CD14-positive monocyte (primary cell): Measurements from ENCODE around the gene OR6B1. TPM values are rescaled to one million over a fixed set of nuclear protein-coding genes. Genes with fewer than 3 reads are reported as not detected.

ENCODE experiments used
- DNase-seq, 3 donors: peaks; one replicate each; pipeline ENCODE4 v3.0.0-alpha.2; 2011 to 2022
- H2AFZ ChIP-seq: 2 replicates; pipeline ENCODE4 v1.6.0; 2012; ENCODE audit warnings: mild to moderate bottlenecking, low read depth, low read length, inconsistent platforms; ENCODE audit not compliant: insufficient read depth, poor library complexity, severe bottlenecking
- H3K27ac ChIP-seq, 2 donors: 1 replicate in 1 of 2; 2 replicates in 1 of 2; pipeline ENCODE4 v1.5.1; 2012 to 2013; ENCODE audit warnings: low read length in 2 of 2, control low read depth in 1 of 2, inconsistent platforms in 1 of 2, low read depth in 1 of 2, mild to moderate bottlenecking in 1 of 2
- H3K27me3 ChIP-seq, 2 donors: one replicate each; pipeline versions ENCODE4 v1.6.0 to v1.6.1; 2011 to 2013; ENCODE audit warnings: low read length in 2 of 2; ENCODE audit not compliant: control insufficient read depth in 2 of 2, insufficient read depth in 2 of 2
- H3K36me3 ChIP-seq, 2 donors: replicated peaks in 1 of 2; 1 replicate in 1 of 2; 2 replicates in 1 of 2; pipeline versions ENCODE4 v1.5.1 to v1.6.1; 2012 to 2013; ENCODE audit warnings: low read length in 2 of 2, control low read depth in 1 of 2, inconsistent platforms in 1 of 2, mild to moderate bottlenecking in 1 of 2; ENCODE audit not compliant: insufficient read depth in 2 of 2, control insufficient read depth in 1 of 2
- H3K4me1 ChIP-seq, 2 donors: 1 replicate in 1 of 2; 2 replicates in 1 of 2; pipeline versions ENCODE4 v1.5.1 to v1.6.1; 2012 to 2013; ENCODE audit warnings: low read length in 2 of 2, control low read depth in 1 of 2, inconsistent platforms in 1 of 2, mild to moderate bottlenecking in 1 of 2, moderate library complexity in 1 of 2; ENCODE audit not compliant: insufficient read depth in 2 of 2, control insufficient read depth in 1 of 2
- H3K4me2 ChIP-seq: replicated peaks from 2 replicates; pipeline ENCODE3; 2012; ENCODE audit warnings: low read length, moderate library complexity, mild to moderate bottlenecking; ENCODE audit not compliant: poor library complexity, severe bottlenecking; ENCODE audit errors: extremely low read depth
- H3K4me3 ChIP-seq, 3 experiments: fragments of 200-600 bp in 1 of 3; sonication (generic) in 1 of 3; replicated peaks in 1 of 3; 1 replicate in 2 of 3; 2 replicates in 1 of 3; pipeline ENCODE4 v1.5.1; 2011 to 2013; ENCODE audit warnings: low read length in 3 of 3, mild to moderate bottlenecking in 3 of 3, control low read depth in 2 of 3, low read depth in 2 of 3, inconsistent platforms in 1 of 3, moderate library complexity in 1 of 3
- H3K79me2 ChIP-seq: 2 replicates; pipeline ENCODE4 v1.6.0; 2012; ENCODE audit warnings: mild to moderate bottlenecking, control low read depth, inconsistent platforms, low read length, moderate library complexity; ENCODE audit not compliant: insufficient read depth
- H3K9ac ChIP-seq: 2 replicates; pipeline ENCODE4 v1.6.0; 2017; ENCODE audit warnings: low read length, mild to moderate bottlenecking; ENCODE audit not compliant: insufficient read depth, poor library complexity, severe bottlenecking
- H3K9me3 ChIP-seq, 2 donors: replicated peaks in 1 of 2; 1 replicate in 1 of 2; 2 replicates in 1 of 2; pipeline versions ENCODE4 v1.5.1 to v1.6.1; 2012 to 2013; ENCODE audit warnings: low read length in 2 of 2, control low read depth in 1 of 2; ENCODE audit not compliant: control insufficient read depth in 1 of 2, insufficient read depth in 1 of 2
- H4K20me1 ChIP-seq: 2 replicates; pipeline ENCODE4 v1.6.0; 2012; ENCODE audit warnings: mild to moderate bottlenecking, low read length, control low read depth, moderate library complexity; ENCODE audit not compliant: insufficient read depth
- H3K27ac Mint-ChIP-seq, 7 donors: one replicate each; pipeline ENCODE4 v1.8.0; 2020; ENCODE audit warnings: mild to moderate bottlenecking in 7 of 7, mixed read lengths in 7 of 7, moderate library complexity in 6 of 7, inconsistent platforms in 2 of 7
- H3K27me3 Mint-ChIP-seq, 3 donors: one replicate each; pipeline ENCODE4 v1.8.0; 2021 to 2022; ENCODE audit warnings: low read depth in 3 of 3, mild to moderate bottlenecking in 3 of 3, mixed read lengths in 3 of 3, moderate library complexity in 3 of 3, inconsistent platforms in 1 of 3
- H3K36me3 Mint-ChIP-seq, 2 donors: one replicate each; pipeline ENCODE4 v1.8.0; 2020; ENCODE audit warnings: mixed read lengths in 2 of 2, inconsistent platforms in 1 of 2, mild to moderate bottlenecking in 1 of 2
- H3K4me1 Mint-ChIP-seq: one replicate; pipeline ENCODE4 v1.8.0; 2020; ENCODE audit warnings: mild to moderate bottlenecking, mixed read lengths
- H3K4me3 Mint-ChIP-seq, 2 donors: one replicate each; pipeline ENCODE4 v1.8.0; 2020; ENCODE audit warnings: mild to moderate bottlenecking in 2 of 2, mixed read lengths in 2 of 2, moderate library complexity in 1 of 2
- H3K9me3 Mint-ChIP-seq, 7 donors: one replicate each; pipeline ENCODE4 v1.8.0; 2020 to 2022; ENCODE audit warnings: mixed read lengths in 7 of 7, mild to moderate bottlenecking in 6 of 7, moderate library complexity in 6 of 7, inconsistent platforms in 2 of 7
- CTCF ChIP-seq: fragments of 200-600 bp; IDR thresholded peaks from one replicate; pipeline ENCODE4 v1.8.0; 2022; ENCODE audit warnings: antibody characterized with exemption, mild to moderate bottlenecking
- WGBS: methylation state at CpG from one replicate; pipeline ENCODE4 v1.1.5; 2013; ENCODE audit warnings: missing lambda C conversion rate; ENCODE audit not compliant: insufficient coverage; 5-methylcytosine and 5-hydroxymethylcytosine counted together
- intact Hi-C, 2 donors: fragments of 100-400 bp; cut with micrococcal nuclease; formaldehyde crosslinking; loops; one replicate each; pipeline versions ENCODE4 v1.15.0 to v1.15.1; 2023
- polyA plus RNA-seq, 3 donors: library from polyadenylated mRNA; depleted of rRNA in 1 of 3; unstranded in 2 of 3; stranded (reverse) in 1 of 3; fragments of 300-500 nt in 2 of 3; fragments of >200 nt in 1 of 3; fragmentation: Illumina TruSeq in 2 of 3; gene quantifications; 1 replicate in 2 of 3; 2 replicates in 1 of 3; pipeline ENCODE4 v1.2.3, GENCODE V29; 2012 to 2021

OR6B1 gene
- polyA plus RNA-seq, 3 donors: not detected

GRCh38 chr7:144032985-144033709 is 33.0 kb downstream of the OR6B1 start:
- Histone ChIP-seq H3K9me3 (no peaks in the 10 kb centered on the region), H3K36me3 (no peaks in the 10 kb centered on the region), H2AFZ (no peak overlapping the region), H3K4me3 (no peak overlapping the region), H3K27ac (no peak overlapping the region), H3K79me2 (no peaks in the 10 kb centered on the region), H4K20me1 (no peaks in the 10 kb centered on the region), H3K27me3 (no peaks in the 10 kb centered on the region), H3K9ac (no peak overlapping the region), H3K4me2 (no peak overlapping the region), H3K4me1 (no peaks in the 10 kb centered on the region)
- peaks cover 0 to 2% (median 1%) of the 10 kb centered on the region in 3 donors for H3K27me3 Mint-ChIP-seq
- DNase-seq: no peak
- H3K36me3 Mint-ChIP-seq: no peaks in the 10 kb centered on the region
- intact Hi-C loops: no loop called here
- peaks cover 8% of the 10 kb centered on the region for H3K4me1 Mint-ChIP-seq
- H3K27ac Mint-ChIP-seq: no peak overlapping the region
- H3K4me3 Mint-ChIP-seq: no peak overlapping the region
- peaks cover 0 to 3% (median 0%) of the 10 kb centered on the region in 7 donors for H3K9me3 Mint-ChIP-seq
- no peak for TF ChIP-seq CTCF
- WGBS: 80% methylated on average over 1 of the region's 1 CpG

- Mint-ChIP-seq H3K27me3 (peaks cover 0 to 1% (median 0%) of the 10 kb centered on the region in 3 donors), H3K27ac (no peak overlapping the region), H3K4me3 (no peak overlapping the region), H3K36me3 (no peaks in the 10 kb centered on the region), H3K9me3 (peaks cover 0 to 4% (median 2%) of the 10 kb centered on the region in 7 donors), H3K4me1 (peaks cover 8% of the 10 kb centered on the region)
- TF ChIP-seq CTCF: no peak
- Histone ChIP-seq H3K9me3 (no peaks in the 10 kb centered on the region), H3K27ac (no peak overlapping the region), H4K20me1 (no peaks in the 10 kb centered on the region), H3K36me3 (no peaks in the 10 kb centered on the region), H3K79me2 (no peaks in the 10 kb centered on the region), H2AFZ (no peak overlapping the region), H3K9ac (no peak overlapping the region), H3K27me3 (no peaks in the 10 kb centered on the region), H3K4me3 (no peak overlapping the region), H3K4me1 (no peaks in the 10 kb centered on the region), H3K4me2 (no peak overlapping the region)
- intact Hi-C loops: no loop called here
- no peak for DNase-seq
Observed at GRCh38 chr7:144035385-144035784, 35.3 kb downstream of the OR6B1 start.
